ENCODE data around the gene EGLN3.

GRCh38 chr14:33927944-33928343 lies 22.9 kb downstream of the EGLN3 start:
- TF ChIP-seq CTCF (IDR thresholded peaks at IDR 0.05): no peak
- TF ChIP-seq POLR2A (IDR thresholded peaks at IDR 0.05): no peak
